Kasumi-1 (cell line): Measurements from ENCODE around the gene TANC1.

Experiments used
- DNase-seq, 2 experiments: peaks; one replicate each; lab custom pipeline; 2025; lab: John Stamatoyannopoulos, UW

TANC1 gene

DNA sequence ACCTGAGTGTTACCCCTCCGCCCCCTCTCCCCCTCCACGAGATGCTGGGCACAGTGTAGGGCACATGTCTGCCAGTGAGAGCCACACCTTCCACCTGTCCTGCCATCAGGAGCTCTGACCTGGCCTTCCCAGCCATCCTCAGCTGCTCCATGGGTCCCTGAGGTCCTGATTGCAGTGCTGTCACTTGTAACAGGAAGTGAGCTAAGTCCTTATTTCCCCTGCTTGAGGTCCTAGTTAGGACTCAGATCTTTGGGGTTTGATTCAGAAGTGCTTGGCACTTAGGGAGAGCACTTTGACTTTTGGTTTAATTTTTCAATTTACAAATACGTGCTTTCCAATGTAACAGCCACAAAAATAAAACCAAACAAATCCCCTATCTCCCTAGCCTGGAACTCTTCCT is 192.5 kb downstream of the TANC1 start:
- peak; percentile 42 to 58 for DNase-seq

DNA sequence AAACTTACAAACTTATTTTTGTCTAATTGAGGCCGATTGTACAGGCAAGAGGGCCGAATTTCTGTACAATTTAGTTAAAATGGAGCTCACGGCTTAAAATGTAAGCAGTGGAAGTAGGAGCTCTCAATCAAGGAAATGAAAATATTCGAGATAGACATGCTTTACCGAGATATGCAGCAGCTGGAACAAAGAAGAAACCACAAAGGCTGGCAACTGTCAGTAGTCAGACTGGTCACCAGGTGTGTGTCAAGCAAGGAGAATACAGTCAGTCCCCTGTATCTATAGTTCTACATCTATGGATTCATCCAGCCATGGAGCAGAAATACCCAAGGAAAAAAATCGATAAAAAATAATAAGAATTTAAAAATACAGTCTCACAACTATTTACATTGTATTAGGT is 195.5 kb downstream of the TANC1 start:
- no peak for DNase-seq

DNA sequence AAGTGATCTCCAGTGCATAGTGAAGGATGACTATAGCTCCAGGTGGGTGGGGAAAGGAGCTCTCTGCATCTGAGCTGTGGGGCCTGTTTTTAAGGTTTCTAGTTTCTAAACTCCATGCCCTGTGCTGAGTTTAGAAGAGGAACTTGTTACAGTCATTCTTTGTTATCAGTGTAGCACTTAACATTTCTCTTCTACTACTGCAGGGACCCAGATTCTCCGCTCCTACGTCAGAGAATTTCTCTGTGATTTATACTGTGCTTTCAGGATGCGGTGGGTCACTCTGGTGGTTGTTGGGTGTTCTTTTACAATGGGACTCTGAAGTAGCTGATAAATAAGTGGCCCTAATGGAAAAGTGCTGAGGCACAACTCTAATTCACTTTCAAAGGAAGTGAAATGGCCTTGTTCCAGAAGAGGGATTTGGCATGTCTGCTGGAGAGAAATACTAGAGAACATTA is 196.0 kb downstream of the TANC1 start:
- no peak for DNase-seq

DNA sequence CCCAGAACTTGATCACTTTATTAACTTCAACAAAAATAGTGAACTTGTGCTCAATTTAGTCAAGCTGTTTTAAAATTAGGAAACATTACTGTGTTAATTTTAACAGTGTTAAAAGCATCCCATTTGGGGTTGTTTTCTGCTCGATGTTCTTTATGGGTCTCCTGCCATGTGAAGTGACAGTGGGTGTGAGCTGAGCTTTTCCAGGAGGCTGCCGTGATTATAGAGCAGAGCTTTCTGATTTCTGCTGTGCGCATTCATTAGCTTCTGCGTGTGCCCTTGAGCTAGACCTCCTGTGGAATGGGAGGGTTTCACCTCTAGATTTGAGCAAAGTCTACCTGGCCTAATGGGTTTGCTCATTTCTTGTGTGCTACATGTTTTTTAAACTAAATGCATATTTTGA is 196.6 kb downstream of the TANC1 start:
- no peak for DNase-seq

DNA sequence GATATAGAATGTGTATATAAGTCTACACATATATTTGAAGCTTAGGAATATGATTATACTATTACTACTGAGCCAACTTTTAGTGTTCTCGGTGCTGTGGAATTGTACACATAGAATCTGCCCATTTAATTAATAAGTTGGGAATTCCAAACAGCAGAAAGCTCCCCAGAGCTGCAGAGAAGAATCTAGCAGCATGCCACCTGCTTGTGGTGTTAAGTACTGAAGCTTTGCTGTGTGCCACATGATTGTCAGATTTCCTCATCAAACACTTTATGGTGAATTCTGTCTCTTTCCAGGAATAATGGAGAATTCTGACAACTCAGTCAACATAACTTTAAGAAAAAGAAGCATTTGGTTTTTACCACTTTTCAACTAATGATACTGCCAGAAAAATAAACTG is 200.3 kb downstream of the TANC1 start:
- DNase-seq, result peak; percentile 16 to 20

DNA sequence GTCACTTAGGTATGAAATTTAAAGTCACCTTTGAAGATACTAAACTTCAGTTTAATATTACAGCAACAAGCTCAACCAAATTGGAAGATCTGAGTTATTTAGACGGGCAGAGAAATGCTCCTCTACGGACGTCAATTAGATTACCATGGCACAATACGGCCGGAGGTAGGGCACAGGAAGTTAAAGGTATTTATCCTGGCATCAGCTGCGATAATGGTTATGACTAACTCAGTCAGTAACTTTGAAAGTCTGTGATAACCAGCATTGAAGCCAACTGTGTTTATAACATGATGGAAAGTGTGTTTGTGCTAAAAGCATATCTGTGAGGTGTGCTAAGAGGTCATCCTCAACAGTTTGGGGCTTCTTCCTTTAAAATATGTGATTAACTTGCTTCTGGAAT is 200.7 kb downstream of the TANC1 start:
- no peak for DNase-seq

DNA sequence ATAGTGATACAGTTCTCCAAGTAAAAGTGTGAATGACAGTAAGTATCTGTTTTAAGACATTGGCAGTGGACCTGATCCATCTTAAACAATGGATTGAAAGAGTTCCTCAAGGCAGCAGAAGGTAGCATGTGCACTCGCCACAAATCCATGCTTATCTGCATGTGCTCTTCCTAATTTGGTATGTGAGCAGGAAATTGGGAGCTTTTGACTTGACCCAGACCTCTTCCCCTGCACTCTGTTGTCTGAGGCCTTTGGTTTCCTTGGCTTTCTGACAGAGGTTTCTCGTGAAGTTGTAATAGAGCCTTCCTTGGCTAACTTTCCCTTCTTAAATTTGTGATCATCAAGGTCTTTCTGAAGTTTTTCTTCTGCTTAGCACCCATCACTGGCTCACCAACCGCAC is 204.0 kb downstream of the TANC1 start:
- DNase-seq, result no peak

DNA sequence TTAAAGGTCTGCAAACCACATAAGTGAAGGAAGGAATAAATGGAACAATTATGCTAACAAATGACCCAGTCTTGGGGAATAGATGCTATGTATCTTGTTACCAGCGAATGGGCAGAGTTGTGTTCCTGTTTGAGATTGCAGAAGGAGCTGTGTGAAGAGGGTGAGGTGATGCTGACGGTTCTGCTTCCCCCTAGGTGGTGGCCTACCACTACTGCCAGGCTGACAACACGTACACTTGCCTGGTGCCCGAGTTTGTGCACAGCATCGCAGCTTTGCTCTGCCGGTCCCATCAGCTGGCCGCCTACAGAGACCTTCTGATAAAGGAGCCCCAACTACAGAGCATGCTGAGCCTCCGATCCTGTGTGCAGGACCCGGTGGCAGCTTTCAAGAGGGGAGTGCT is 206.3 kb downstream of the TANC1 start:
- no peak for DNase-seq

DNA sequence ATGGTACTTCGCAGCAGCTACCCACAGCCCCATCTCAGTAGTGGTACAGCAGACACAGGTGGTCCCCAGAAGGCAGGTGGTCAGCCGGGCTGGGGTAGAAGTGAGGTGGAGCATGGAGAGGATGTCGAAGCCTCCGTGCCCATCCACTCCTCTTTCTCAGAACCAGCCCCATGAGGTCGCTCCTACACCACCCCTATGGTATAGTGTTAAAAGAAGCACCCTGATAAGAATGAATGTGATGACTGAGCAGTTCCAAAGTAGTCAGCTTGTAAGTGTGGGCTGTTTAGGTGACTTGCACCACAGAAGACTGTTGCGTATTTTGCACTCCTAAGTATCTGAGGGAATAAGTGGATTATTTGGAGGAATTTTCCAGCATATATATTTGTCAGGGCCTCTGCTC is 206.7 kb downstream of the TANC1 start:
- DNase-seq, result no peak

DNA sequence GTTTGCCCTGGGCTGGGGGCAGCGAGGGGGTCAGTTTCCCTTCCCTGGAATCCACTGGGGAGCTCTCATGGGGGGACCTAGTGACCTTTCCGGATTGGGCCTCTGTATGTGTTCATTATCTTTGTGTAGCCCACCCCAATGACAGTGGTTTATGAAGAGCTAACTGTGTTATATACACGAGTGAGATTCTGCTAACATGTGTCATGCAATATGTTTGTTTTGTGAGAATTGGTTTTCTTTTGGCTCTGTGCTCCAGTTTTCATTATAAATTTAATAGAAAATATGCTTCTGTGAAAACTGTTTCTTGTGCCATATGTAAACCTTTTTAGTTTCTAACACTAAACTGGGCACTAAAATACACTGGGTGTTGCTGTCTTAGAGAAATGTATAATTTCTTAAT is 207.5 kb downstream of the TANC1 start:
- DNase-seq, result no peak

DNA sequence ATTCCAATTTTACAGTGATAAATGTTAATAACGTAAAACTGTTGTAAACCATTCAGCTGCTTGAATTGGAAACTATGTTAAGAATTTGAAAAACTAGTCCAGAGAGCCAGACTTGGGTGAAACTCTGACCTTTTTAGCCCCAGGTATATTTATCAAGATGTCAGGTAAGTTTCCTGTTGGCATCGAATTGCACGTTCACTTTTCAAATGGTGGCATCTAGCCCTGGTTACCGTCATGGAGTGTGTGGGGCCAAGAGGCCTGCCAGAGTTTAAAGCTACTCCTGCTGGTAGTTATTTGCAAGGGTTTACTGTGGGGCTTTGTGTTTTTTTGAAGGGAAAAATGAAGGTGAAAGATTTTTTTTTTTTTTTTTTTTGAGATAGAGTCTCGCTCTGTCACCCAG is 208.1 kb downstream of the TANC1 start:
- DNase-seq, result no peak

DNA sequence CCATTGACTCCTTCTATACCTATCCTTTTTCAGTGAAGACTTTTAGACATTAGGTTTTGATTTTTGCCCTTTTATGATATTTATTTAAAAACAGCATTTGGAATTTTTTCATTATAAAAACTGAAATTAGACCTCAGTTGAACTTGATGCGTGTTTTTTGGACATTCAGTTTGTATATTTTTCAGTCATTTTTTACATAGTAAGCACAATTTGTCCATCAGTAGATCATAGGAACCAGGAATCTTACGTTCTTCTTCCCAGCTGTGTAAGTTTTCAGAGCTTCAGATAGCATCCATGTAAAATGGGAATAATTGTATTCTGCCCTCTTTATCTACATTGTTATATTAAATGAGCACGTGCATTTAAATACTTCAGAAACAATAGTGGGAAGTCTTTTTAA is 208.9 kb downstream of the TANC1 start:
- DNase-seq, result no peak

DNA sequence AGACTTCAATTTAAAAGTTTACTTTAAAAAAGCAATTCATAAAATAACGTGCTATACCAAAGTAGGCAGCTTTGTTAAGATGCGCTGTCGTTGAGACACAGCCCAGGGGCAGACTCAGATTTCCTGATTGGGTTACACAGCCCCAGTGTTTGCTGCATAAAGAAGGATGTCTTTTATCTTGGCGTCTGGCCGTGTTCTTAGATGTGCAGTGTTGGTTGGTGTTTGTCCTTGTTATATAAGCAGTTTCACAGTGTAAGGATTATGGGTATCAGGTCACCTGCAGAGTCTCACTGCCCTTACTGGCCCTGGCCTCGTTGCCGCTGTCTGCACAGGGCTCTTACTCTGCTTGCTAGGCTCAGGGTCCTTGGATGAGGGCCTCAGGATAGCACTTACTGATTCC is 209.5 kb downstream of the TANC1 start:
- no peak for DNase-seq

DNA sequence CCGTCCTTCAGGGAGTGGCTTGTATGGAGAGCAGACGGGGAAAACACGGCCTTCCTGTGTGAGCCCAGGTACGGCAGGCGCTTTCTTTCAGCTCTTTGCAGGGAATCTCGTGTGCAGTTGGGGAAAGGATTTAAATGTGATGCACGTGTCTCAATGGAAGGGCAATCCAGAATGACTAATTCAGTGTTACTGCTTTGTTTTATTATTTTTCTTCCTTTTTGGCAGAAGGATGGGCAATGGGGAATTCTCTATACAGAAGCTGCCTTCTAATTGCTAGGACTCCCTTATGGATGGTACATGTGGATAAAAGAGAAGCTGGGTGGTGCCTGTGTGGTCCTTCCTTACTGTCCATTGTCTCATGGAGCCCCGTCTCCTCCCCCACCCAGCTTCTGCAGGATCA is 210.7 kb downstream of the TANC1 start:
- DNase-seq, result no peak

DNA sequence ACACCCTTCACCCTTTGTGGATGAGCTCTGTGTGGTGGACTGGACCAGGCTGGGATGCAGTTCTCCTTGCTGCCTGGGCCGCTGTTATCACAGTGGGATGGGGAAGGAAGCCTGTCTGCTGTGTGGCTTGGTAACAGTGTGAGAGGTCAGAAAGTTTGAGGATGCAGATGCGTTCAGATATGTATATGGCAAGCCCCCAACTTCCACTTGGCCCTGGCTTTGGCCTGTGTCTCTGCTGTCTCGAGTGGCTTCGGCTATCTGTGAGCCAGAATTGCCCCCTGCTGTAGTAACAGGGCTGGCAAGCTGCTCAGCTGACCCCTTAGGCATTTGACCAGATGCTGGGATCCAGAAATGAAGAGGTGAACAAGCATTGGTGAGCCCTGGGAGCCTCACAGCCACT is 211.3 kb downstream of the TANC1 start:
- DNase-seq, result no peak

DNA sequence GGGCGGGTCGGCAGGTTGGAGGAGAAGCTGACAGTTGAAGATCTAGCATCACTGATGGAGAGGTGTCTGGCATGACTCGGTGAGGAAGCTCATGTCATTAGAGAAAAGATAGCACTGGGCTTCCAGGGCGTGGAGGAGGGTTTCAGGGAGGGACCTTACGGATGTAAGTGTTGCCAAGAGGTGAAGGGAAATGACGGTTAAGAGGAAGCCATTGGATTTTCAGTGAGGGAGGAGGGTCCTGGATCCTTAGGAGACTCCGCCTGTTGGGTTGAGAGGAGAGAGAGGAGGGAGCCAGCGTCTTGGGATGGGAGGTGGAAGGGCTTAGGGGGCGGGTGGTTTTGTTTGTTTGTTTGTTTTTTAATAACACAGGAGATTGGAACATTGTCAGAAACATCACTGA is 214.9 kb downstream of the TANC1 start:
- no peak for DNase-seq

DNA sequence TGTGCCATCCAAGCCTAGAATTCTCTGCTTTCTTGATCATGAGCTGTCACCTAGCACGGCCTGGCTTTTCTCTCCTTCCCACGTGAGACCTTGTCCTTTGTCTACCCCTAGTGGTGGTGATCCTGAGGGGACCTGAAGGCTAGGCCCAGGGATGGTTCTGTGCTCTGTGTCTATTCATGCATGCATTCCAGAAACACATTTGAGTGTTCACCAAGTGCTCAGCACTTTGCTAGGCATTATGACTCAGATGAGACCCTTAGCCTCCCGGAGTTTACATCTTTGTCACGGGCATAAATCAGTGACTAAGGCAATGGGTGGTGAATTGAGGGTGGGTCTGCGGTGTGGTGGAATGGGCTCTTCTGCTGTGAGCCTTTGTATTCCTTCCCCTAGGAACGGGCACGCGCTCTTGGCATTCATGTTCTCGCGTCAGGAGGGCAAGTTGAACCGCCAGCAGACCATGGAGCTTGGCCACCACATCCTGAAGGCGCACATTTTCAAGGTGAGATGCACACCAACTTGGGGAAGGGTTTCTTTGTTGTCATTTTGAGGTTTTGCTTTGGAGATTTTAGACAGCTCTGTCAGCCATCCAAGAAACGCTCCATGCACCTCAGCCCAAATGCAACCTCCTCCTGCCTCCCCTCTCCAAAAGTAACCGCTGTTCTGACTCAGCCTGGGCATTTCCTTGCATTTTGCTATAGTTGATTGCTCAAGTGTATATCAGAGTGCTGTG is 217.1 kb downstream of the TANC1 start:
- peak; percentile 64 to 77 for DNase-seq

DNA sequence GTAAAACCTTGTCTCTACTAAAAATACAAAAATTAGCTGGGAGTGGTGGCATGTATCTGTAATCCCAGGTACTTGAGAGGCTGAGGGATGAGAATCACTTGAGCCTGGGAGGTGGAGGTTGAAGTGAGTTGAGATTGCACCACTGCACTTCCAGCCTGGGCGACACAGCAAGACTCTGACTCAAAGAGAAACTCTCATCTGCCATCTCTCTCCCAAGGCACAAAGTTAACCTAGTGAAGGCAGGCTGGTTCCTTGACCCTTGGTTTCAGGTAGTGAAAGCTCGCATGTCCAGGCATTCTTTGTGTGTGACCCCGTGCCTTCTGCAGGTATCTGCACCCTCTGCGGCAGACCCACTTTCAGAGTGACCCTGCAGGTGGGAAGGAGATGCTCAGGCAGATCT is 218.0 kb downstream of the TANC1 start:
- DNase-seq, result no peak

DNA sequence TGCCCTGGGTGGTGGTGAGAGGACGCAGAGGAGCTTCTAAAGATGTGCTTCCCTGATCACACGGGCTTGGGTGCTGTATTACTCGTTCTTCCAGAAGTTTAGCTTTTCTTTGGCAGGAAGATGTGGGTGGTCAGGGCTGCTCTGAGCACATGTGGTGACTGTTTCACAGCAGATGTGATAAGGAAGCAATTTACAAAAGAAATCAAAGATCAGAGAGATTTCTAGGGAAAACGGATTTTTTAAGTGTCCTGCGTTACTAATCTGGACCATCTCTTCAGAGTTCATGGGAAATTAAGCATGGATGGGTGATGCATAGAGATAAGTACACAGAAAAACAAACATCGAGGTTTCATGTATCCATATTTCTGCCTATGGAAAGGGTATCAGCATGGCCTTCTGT is 218.7 kb downstream of the TANC1 start:
- DNase-seq, result no peak

DNA sequence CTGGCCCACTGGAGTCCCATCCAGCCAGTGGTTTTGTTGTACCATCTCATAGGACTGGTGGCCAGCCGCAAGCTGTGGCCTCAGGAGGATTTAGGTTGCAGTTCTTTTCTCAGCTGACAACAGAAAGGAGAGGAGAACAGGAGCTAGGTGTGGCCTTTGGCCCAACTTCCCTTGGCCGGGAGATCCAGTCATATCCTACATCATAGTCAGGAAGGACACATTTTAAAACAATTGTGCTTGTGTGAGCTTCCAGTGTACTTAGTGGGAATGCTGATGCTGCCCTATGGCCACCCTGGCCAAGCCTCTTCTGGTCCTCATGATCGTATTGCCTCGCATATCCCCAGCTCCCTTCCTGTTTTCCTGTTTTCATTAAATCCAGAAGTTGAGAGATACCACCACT is 220.0 kb downstream of the TANC1 start:
- DNase-seq, result no peak

DNA sequence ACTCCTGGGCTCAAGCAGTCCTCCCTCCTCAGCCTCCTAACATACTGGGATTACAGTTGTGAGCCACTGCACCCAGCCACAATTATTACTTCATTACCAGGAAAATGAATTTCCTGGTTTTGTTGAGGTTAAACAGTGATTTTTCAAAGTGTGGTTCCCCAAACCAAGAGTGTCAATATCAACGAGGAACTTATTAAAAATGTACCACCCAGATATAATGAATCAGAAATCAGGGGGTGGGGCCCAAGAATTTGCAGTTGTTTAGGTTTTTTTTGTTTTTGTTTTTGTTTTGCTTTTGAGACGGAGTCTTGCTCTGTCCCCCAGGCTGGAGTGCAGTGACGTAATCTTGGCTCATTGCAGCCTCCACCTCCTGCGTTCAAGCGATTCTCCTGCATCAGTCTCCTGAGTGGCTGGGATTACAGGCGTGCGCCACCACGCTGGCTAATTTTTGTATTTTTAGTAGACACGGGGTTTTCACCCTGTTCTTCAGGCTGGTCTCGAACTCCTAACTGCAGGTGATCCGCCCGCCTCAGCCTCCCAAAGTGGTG is 224.0 kb downstream of the TANC1 start:
- DNase-seq, result no peak

DNA sequence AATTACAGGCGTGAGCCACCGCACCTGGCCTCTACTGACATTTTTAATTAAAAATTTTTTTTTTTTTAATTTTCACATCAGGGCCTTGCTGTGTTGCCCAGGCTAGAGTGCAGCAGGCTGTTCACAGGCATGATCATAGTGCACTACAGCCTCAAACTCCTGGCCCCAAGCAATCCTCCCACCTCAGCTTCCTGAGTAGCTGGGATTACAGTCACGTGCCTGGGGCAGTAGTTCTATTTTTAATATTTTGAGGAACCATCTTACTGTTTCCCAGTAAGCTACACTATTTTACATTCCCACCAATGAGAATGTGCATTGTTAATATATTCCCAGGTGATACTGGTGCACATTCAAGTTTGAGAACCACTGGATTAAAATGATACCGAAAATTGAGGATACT is 225.4 kb downstream of the TANC1 start:
- peak; percentile 68 to 76 for DNase-seq

DNA sequence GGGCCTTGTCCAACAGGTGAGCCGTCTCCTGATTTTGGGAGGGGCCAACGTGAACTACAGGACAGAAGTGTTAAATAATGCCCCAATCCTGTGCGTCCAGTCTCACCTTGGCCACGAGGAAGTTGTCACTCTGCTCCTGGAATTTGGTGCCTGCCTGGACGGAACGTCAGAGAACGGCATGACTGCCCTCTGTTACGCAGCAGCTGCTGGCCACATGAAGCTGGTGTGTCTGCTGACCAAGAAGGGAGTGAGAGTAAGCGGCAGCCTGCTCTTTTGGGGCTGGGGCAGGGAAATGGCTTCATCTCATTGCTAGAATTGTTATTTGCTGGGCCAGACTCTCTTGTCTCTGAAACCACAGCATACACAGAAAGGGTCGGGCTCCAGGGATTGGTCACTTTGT is 225.8 kb downstream of the TANC1 start:
- DNase-seq, result no peak

DNA sequence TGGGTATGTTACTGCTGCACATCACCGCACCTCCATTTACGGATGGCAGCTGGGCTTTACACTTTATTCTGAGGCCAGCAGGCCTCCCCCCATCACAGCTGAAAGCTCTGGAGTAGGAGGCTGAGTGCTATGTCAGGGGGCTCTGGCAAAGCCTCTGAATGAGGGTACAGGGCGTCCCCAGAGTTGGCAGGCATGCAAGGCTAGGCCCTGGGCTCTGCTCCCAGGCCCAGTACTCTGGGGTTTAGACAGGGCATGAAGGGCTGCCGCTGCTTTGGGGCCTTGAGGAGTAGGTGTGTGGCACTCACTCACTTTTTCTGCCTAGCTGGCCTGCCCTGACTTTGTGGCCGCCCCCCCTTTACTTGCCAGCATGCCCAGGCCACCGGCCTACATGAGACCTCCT is 227.3 kb downstream of the TANC1 start:
- no peak for DNase-seq
